Measurements from ENCODE around the gene RNF215. TPM values are rescaled to one million over a fixed set of nuclear protein-coding genes. Genes with fewer than 3 reads are reported as not detected.

The RNF215 gene
- total and polyA plus RNA-seq, 10 of the 15 experiments (the other 5 are each of a cell fraction or from before 2014, with no cell fraction given): 0.31 to 7.6 (median 3.0) TPM; not detected in 1

- Histone ChIP-seq H4K20me1 (ENCODE audit: control insufficient read depth, insufficient read depth) (no peaks in the 10 kb centered on the region), H3K9me3 (replicated peaks; ENCODE audit: control insufficient read depth, insufficient read depth, low read length) (no peaks in the 10 kb centered on the region), H3K27ac (ENCODE audit: control insufficient read depth, insufficient read depth) (no peak overlapping the region), H3K27me3 (replicated peaks in 1 of 2; ENCODE audit: control insufficient read depth in 2 of 2, insufficient read depth in 2 of 2, low read length in 1 of 2) (no peaks in the 10 kb centered on the region), H2AFZ (ENCODE audit: control insufficient read depth, low read depth, low read length) (no peak overlapping the region), H3K4me2 (ENCODE audit: control insufficient read depth, insufficient read depth) (no peak overlapping the region), H3K79me2 (ENCODE audit: control insufficient read depth, insufficient read depth, low read length) (no peaks in the 10 kb centered on the region), H3K36me3 (ENCODE audit: control insufficient read depth in 2 of 2, insufficient read depth in 2 of 2, low read length in 1 of 2) (no peaks in the 10 kb centered on the region), H3K9ac (ENCODE audit: control insufficient read depth, insufficient read depth, low read length) (no peak overlapping the region), H3K4me3 (no peak overlapping the region), H3K4me1 (ENCODE audit: control insufficient read depth, insufficient read depth, low read length) (no peaks in the 10 kb centered on the region)
- RAD21 ChIA-PET (ENCODE audit: unreplicated experiment): no interaction called here
- CTCF ChIA-PET: interaction anchor here (0.6 kb wide), 1 partner anchor 30 kb away, joined by 3 read pairs; no protein-coding TSS in a partner anchor
- intact Hi-C loops (cut with micrococcal nuclease; ENCODE audit: unreplicated experiment) (no loop called here), in situ Hi-C loops (cut with MboI) (no loop called here)
- no peak for FAIRE-seq
- SMC1A ChIA-PET (ENCODE audit: uncharacterized antibody, unreplicated experiment): no interaction called here
- TF ChIP-seq CBFB (IDR thresholded peaks at IDR 0.05; ENCODE audit: low read depth) (no peak), EZH2 (IDR thresholded peaks at IDR 0.05; ENCODE audit: borderline replicate concordance, control insufficient read depth, low read depth, low read length) (no peak), SREBF1 (IDR thresholded peaks at IDR 0.05; ENCODE audit: low read length) (no peak), CEBPZ (IDR thresholded peaks at IDR 0.05; ENCODE audit: low read depth, low read length) (no peak), RAD21 (IDR thresholded peaks at IDR 0.05; ENCODE audit: insufficient read depth, low read depth, low read length) (no peak), IKZF1 (conservative IDR thresholded peaks at IDR 0.05) (no peak), USF1 (IDR thresholded peaks at IDR 0.05; ENCODE audit: borderline replicate concordance, extremely low read length, insufficient read depth, low read depth, low read length) (no peak), ASH2L (IDR thresholded peaks at IDR 0.05; ENCODE audit: borderline replicate concordance, low read depth) (no peak), STAT1 (conservative IDR thresholded peaks at IDR 0.05) (no peak), FOXM1 (IDR thresholded peaks at IDR 0.05; ENCODE audit: low read depth, low read length) (no peak), RUNX3 (IDR thresholded peaks at IDR 0.05; ENCODE audit: low read length) (no peak), YBX1 (IDR thresholded peaks at IDR 0.05) (no peak)
- TF ChIP-seq, protein P1, sequence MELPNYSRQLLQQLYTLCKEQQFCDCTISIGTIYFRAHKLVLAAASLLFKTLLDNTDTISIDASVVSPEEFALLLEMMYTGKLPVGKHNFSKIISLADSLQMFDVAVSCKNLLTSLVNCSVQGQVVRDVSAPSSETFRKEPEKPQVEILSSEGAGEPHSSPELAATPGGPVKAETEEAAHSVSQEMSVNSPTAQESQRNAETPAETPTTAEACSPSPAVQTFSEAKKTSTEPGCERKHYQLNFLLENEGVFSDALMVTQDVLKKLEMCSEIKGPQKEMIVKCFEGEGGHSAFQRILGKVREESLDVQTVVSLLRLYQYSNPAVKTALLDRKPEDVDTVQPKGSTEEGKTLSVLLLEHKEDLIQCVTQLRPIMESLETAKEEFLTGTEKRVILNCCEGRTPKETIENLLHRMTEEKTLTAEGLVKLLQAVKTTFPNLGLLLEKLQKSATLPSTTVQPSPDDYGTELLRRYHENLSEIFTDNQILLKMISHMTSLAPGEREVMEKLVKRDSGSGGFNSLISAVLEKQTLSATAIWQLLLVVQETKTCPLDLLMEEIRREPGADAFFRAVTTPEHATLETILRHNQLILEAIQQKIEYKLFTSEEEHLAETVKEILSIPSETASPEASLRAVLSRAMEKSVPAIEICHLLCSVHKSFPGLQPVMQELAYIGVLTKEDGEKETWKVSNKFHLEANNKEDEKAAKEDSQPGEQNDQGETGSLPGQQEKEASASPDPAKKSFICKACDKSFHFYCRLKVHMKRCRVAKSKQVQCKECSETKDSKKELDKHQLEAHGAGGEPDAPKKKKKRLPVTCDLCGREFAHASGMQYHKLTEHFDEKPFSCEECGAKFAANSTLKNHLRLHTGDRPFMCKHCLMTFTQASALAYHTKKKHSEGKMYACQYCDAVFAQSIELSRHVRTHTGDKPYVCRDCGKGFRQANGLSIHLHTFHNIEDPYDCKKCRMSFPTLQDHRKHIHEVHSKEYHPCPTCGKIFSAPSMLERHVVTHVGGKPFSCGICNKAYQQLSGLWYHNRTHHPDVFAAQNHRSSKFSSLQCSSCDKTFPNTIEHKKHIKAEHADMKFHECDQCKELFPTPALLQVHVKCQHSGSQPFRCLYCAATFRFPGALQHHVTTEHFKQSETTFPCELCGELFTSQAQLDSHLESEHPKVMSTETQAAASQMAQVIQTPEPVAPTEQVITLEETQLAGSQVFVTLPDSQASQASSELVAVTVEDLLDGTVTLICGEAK (IDR thresholded peaks at IDR 0.05; ENCODE audit: borderline replicate concordance): no peak
- no TSS peak for BruUV-seq (replicated peaks)
- ATAC-seq: no peak
- no peak for DNase-seq (ENCODE audit: low read depth, low spot score)
- 77% methylated on average over 9 of the region's 9 CpGs for WGBS (ENCODE audit: insufficient coverage, insufficient replicate concordance, low lambda C conversion rate, missing lambda C conversion rate)
- POLR2A ChIA-PET: no interaction called here
These were observed 15.9 kb downstream of the RNF215 start for GRCh38 chr22:30371321-30371720.

All from GM12878 (cell line).